OCI-M2 (cell line): ENCODE results near the gene IL17B.

Source experiments
- DNase-seq: peaks from one replicate; lab custom pipeline; 2025; ENCODE audit not compliant: unreplicated experiment; lab: John Stamatoyannopoulos, UW

IL17B gene

DNA sequence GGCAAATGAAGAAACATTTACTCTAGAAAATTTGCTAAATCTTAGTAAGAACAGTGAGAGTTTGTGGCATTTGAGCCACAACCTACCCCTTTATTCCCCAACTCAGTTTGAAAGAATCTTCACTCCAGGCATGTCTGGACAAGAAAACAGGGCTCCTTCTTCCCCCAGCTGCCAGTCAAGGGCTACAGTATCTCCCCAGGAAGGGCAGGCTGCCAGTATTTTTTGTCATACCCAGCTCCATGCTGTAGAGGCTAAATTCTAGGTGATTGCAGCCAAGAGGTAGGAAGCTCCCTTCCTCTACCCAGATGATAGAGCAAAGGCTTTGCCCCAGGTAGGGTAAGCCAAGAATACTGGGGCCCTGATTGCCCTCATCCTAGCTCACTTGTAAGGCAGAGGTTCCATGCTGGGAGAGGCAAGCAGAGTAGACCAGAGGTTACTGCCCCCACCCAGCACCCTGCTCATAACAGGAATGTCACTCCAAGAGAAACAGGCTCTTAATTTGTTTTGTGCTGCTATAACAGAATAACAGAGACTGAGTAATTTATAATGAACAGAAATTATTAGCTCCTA is 53.8 kb downstream of the IL17B start:
- DNase-seq, result no peak

DNA sequence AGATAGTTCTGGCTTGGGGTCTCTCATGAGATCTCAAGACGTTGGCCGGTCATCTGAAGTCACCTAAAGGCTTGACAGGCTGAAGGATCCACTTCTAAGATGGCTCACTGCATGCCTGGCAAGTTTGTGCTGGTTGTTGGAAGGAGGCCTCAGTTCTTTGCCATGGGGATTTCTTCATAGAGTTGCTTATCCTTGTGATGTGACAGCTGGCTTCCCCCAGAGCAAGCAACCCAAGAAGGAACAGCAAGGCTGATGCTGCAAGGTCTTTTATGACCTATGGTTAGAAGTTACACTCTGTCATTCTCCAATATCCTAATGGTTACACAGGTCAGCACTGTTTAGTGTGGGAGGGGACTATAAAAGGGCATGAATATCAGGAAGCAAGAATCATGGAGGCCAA is 54.5 kb downstream of the IL17B start:
- DNase-seq, result no peak
